SIG-M5 treated with dmso at 0.1 percent for 504 hours (cell line): ENCODE results near the gene MED13L.
A peak's percentile ranks its signal among the peaks of the same experiment; 100 is the strongest.

ENCODE experiments used
- DNase-seq: peaks from one replicate; lab custom pipeline; 2025; ENCODE audit not compliant: unreplicated experiment; lab: John Stamatoyannopoulos, UW

The MED13L gene

GRCh38 chr12:116277467-116278278 is at the start of gene MED13L:
MED13L (minus strand) TSS chr12:116277693; CDS start chr12:116277131, 562 bp downstream.
- DNase-seq = peak; percentile 86

DNA sequence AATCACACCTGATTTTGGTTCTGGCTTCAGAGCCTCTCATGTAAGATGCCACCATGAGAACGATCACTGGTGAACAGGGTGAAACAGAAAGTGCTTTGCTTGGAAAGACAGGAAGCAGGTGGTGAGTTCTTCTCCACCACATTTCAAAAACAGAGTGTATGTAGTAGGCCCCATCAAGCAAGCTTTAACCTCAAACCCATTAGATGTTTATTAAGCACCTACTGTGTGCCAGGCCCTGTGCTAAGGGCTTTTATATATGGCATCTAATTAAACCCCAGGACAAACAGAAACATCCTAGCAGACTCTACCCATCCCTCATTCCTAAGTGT is 47.8 kb upstream of the MED13L start:
- DNase-seq = peak; percentile 53

DNA sequence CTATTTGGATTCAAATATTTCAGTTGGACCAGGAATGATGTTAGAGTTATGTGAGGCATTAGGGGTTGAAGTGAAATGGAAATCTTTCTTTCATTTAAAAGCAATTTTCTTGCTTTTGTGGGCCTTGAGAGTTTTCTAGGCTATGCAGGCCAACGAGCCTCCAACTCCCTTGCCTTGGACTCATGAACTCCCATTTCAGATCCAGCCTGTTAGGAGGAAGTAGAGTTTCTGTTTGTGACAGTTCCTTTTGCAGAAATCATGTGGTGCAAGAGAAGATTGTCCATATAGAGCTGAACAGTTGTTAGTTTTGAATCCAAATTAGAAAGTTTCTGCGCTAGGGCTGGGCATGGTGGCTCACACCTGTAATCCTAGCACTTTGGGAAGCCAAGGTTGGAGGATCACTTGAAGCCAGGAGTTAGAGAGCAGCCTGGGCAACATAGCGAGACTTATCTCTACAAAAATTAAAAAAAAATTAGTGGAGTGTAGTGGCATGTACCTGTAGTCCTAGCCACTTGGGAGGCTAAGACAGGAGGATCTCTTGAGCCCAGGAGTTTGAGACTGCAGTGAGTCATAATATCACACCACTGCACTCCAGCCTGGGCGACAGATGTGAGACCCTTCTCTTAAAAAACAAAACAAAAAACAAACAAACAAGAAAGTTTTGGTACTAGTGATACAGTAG is 47.3 kb upstream of the MED13L start:
- DNase-seq = peak; percentile 87

DNA sequence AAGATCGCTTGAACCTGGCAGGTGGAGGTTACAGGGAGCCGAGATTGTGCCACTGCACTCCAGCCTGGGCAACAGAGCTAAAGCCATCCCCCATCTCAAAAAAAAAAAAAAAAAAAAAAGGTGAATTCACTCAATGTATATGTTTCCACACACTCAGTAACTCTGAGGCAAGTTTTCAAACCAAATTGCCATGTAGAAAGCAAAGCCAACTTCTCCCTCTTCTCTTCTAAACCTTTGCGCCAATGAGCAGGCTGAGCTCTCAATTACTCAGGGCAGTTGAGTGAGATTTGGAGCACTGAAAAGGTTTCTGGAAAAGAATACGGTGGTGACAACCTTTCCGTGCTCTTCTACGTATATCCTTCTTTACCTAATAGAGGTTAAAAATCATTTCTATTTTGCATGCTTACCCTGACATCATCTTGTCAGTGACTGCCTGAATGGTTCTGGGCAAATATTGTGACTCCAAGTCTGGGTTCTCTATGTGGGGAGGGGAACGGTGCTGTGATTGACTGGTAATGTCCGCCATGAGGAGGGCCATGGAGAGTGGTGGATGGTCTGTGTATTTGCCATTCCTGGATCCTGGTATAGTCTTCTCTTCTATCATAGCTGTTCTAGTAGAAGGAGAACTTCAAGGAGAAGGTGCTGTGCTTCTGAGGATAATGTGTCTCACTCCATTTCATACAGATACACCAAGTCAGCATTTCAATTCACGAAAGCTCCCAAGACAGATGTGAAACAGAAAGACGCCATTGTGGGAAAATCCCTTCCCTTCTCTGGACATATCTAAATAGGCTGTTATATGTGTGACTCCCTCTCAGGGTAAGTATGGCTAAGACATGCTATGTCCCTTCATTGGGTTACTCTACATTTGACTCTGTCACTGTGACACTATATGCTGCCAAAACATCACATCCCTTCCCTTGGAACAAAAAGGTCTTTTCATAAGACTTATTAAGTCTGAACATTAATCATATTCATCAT is 46.2 kb upstream of the MED13L start:
- DNase-seq = peak; percentile 53

GRCh38 chr12:116321913-116322312 is 44.4 kb upstream of the MED13L start:
- DNase-seq = no peak

DNA sequence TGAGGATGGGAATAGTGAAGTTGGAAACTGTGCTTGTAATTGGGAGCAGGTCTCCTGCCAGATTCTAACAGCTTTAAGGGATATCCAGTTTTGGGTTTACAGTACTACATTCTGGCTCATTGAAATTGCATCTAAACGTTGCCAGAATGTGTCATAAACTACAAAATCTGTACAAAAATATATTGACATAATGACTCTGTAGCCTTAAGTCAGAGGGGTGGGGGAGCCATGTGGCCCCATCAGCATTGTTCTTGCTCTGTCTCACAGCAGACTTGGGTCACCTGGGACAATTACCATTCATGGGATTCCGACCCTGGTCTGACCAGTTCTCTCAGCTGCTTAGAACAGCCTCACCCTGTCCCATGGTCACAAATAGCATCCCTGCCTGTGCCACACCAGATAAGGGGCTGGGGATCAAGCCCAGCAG is 43.3 kb upstream of the MED13L start:
- DNase-seq = no peak

- DNase-seq = peak; percentile 87
Observed at GRCh38 chr12:116319898-116320621, 42.6 kb upstream of the MED13L start.

DNA sequence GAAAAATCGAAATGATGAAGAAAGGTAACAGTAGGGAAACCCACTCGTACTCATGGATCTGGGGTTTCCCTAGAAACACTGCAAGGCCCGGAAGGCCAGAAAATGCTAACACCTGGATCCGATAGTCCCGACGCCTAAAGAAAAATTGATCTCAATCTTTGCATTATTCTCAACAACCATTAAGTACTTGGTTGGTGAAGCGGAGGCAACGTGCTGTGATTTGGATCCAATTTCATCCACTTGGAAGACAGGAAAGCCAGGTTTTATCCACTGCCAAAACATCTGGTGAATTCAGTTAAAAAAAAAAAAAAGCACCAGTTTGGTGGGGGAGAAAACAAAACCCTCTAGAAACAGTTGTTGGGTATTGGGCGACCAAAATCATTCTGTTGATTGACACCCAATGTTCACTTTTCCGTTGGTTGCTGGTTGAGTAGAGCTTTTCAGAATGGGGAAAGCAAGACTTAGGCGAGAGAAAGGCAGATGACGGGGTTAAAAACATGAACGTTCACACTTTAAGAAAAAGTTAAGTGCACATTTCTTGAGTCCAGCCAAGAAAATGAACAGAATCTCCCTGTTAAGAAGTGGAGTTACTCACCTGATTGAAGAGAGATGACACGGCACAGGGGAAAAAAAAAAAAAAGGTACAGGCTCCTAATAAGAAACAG is 41.9 kb upstream of the MED13L start:
- DNase-seq = no peak

DNA sequence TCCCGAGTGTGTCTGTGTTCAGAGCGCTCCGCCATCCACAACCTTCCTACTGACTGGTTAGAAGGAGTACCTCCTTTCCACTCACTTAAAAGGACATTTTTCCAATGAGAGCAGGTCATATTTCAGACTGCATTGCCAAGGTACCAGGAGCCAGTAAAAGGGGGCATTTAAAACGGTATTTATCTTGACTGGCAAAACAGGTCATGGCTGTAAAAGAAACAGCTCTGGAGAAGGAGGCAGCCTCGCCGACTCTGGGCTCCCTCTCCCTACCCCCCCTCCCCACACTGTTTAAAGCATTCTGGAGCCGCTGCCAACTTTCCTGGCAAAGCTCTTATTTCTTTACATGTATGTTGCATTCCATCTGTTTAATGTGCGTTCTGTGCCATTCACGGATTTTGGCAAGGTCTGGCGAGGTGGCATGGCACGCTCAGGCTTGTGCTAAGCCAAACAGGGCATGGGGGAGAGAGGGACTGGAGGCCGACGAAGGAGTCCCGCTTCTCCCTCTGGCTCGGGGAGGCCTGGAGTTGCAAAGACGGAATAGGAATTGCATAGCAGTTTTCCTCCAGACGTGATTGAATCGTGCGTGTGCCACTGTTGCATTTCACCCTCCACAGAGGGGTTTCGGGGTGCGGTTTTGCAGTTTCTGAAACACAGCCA is 41.2 kb upstream of the MED13L start:
- no peak for DNase-seq

- no peak for DNase-seq
Observed at GRCh38 chr12:116317986-116318575, 40.6 kb upstream of the MED13L start.

DNA sequence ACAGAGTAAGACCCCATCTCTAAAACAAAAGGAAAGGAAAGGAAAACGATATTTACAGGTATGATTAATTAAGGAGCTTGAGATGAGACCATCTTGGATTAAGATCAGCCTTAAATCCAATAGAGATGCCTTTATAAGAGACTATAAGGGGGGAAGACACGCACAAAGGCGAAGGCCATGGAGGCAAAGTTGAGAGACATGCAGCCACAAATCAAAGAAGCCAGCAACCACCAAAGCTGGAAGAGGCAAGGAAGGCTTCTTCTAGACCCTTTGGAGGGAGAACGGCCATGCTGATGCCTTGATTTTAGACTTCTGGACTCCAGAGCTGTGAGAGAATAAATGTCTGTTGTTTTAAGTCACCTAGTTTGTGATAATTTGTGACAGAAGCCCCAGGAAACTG is 39.6 kb upstream of the MED13L start:
- DNase-seq = no peak

GRCh38 chr12:116314477-116314876 is 37.0 kb upstream of the MED13L start:
- peak; percentile 59 for DNase-seq

DNA sequence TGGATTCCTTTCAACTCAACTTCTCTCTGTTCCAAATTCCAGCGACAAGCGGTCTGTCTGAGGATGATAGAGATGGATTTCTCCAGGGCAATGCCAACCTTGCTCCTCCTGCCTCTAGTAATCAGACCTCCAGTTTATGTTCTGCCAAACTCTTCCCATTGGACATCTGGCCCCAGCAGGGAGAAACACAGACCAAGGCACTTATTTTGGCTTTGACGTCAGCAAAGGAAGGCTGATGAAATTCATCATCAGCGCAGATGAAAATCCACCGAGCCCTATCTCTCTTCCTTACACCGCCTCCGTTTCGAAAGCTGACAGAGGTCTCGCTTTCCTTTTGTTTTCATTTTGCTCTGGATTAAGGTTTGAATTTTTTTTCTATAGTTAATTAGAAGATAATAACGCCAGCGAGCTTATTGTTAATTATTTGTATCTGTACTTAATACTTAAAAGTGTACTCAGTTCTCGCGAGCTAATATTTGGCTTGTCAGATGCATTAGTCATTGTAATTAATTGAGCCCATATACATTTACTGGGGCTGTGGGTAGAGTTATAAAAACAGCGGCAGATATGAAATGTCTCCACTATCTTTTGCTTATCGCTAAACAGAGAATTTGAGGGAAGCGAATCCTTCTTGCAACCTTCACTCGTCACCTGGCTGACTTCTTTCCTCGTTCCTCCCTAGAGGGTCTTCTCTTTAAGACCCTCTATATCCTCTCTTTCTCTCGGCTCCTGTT is 35.9 kb upstream of the MED13L start:
- DNase-seq = no peak

GRCh38 chr12:116310082-116310481 is 32.6 kb upstream of the MED13L start:
- no peak for DNase-seq

GRCh38 chr12:116309343-116309742 is 31.9 kb upstream of the MED13L start:
- no peak for DNase-seq

- DNase-seq = no peak
Observed at GRCh38 chr12:116308647-116309046, 31.2 kb upstream of the MED13L start.

DNA sequence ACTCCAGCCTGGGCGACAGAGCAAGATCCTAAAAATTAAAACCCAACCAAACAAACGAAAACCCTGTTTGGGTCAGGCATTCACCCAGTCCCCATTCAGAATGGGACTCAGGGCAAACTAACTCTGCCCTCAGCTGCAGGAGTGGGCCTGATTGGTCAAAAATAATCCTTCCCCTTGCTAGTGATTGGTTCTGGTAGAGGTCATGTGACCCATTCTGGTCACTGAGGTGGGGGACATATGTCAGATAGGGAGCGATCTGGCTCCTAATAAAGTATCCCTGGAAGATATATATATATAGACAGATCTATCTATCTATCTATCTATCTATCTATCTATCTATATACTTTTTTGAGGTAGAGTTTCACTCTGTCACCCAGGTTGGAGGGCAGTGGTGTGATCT is 29.5 kb upstream of the MED13L start:
- DNase-seq = no peak

GRCh38 chr12:116306506-116306905 is 29.0 kb upstream of the MED13L start:
- no peak for DNase-seq

DNA sequence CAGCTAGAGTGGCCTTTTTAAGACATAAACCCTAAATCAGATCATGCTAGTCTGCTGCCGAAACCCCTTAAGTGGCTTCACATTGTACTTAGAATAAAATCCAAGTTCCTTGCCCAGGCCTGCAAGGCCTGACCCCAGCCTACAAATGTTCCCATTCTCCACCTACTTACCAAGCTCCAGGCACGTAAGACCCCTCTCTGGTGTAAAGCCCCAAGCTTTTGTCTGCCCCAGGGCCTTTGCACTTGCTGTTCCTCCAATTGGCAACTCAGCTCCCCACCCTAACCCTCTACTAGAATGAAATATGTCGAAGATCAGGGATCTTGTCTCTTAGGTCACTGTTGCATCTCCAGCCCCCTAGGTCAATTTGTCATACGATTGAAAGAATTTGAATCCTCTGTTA is 27.1 kb upstream of the MED13L start:
- DNase-seq = no peak
